Umbilical cord (tissue), 2 donors: ENCODE measurements around the gene NPAS4. TPM values are rescaled to one million over a fixed set of nuclear protein-coding genes. Genes with fewer than 3 reads are reported as not detected.
"Not testable (repeated sequence)": the region's sequence is repeated elsewhere in the genome, so short reads cannot be mapped to it uniquely, and the experiment has no call there.

ENCODE experiments used
- DNase-seq: peaks from one replicate; pipeline ENCODE4 v3.0.0-alpha.2; 2015; ENCODE audit warnings: low spot score
- total RNA-seq: library from RNA; depleted of rRNA; stranded (reverse); fragments of >200 nt; gene quantifications from one replicate; pipeline ENCODE4 v1.2.3, GENCODE V29; 2014; ENCODE audit warnings: low replicate concordance; ENCODE audit not compliant: insufficient read depth

The NPAS4 gene
- total RNA-seq, 1 donor from 2014 or later: 2.4 TPM

DNA sequence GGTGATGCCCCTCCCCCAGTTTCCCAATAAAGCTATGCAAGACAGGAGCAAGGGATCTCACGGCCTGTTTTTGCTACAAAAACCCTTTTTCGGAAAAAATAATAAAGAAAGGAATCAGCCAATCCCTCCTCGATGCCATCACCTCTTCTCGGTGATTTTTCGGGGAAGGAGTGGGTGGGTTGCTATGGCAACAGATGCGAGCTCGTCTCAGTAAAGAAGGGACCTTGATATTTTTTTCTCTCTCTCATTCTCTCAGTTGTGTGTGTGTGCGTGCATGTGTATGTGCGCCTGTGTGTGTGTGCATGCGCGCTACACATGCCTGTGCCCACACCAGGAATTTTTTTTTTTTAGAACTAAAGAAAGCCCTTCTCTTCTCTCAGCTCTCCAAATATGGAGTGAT lies 3.8 kb upstream of the NPAS4 start:
- no peak for DNase-seq

DNA sequence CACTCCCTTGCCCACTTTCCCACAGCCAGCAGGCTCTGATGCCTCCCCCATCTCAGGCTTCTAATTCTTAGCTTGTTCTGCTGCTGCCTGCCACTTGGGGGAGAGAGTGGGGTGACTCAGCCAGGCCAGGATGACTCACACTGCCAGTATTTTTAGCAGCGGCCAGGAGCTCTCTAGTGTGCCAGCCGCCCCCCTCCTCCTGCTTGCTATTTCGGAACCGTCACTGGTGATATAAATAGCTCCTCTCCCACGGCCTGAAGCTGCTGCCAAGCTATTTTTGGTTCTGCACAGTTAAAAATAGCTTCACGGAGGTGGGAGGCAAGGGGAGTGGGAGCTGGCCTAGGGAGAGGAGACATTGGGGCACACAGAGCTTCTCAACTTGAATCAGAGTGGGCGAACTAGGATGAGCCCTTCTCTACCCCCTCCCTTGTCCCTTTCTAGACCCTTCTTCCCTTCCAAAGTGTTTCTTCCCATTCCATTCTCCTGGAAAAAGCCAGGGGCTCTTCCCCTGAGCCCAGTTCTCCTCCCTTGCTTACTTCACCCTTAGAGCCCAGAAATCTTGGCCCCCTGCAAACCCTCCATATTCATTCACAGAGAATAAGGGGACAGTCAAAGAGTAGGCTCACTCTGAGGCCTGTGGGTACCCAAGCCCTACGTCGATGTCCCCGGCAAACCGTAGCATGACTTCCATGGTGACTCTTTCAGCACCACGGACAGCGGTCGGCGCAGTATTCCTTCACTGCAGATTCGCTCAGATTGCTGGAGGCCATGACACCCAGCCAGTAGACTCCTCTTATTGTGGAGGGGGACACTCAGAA lies 2.5 kb upstream of the NPAS4 start:
- peak; percentile 85 for DNase-seq

DNA sequence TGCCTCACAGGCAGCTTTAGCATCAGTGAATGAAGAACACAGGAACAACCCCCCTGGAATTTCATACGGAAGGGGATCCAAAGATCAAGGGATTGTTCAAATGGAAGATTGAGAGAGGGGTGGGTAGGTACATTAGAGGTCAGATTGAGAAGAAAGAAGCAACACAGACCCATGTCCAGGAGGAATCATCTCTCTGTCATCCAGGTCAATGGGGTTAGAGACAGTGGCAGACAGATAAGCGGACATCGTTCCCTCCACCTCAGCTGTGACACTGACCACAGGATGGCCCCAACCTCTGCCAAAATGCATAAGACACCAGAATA lies 1.9 kb upstream of the NPAS4 start:
- no peak for DNase-seq

DNA sequence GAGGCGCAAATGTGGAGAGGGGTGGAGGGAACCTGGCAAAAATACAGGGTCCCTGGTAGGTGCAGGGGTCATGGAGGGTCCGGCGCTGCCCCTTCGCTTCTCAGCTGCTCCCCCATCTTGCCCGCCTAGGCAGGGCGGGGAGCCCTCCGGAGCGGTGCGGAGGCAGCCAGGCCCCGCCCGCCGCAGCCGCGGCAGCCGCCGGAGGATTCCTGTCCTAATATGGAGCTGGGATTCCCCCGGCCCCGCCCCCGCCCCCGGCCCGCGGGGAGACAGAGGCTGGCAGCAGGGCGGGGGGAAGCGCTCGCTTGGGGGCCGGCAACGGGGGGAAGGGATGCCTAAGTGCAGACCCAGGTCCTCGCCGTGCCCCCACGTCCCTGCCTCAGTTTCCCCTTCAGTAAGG lies 1.0 kb upstream of the NPAS4 start:
- no peak for DNase-seq

DNA sequence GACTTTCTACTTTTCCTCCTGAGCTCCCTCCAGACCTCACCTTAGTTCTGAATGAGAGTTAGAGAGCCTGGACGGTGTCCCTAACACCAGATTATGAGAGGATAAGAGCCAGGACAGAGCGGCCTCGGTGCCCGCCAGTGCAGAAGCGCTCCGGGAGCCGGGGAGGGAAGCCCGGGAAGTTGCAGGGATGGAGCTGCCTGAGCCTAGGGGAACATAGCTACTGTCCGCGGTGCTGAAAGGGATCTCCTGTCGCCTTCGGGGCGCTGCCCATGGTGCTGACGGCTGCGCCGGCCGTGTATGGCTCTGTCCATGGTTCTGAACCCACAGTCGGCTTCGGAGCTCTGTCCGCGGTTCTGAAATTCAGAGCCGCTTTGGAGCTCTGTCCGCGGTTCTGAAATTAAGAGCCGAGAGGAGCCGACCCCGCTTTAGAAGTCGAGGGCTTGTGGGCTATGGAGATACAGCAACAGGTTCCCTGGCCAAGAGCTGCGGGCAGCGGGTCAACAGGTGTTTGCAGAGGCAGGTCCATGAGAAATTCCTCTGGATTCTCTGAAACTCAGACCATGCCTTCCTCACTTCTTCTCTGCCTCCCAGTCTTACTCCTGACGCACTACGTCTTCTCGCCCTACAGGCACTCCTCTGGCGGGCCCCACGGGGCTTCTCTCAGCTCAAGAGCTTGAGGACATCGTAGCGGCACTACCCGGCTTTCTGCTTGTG lies 814 bp downstream of the NPAS4 start:
- DNase-seq: peak; percentile 92

DNA sequence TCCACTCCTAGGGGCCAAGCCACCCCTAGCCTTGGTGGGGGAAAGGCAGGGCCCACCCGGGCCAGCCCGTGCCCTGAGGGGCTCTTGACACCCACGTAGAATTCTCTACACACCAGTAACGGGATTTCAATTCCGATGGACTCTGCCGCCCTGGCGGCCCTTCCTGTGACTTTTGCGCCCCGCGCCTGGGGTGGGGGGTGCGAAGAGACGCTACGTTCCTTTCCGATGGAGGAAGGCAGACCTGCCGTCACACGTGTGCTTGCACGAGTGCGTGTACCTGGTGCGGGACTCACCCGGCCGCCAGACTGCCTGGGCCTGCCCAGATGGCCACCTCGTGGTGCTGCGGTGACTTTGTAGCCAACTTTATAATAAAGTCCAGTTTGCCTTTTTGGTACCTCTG lies 5.5 kb downstream of the NPAS4 start:
- no peak for DNase-seq

DNA sequence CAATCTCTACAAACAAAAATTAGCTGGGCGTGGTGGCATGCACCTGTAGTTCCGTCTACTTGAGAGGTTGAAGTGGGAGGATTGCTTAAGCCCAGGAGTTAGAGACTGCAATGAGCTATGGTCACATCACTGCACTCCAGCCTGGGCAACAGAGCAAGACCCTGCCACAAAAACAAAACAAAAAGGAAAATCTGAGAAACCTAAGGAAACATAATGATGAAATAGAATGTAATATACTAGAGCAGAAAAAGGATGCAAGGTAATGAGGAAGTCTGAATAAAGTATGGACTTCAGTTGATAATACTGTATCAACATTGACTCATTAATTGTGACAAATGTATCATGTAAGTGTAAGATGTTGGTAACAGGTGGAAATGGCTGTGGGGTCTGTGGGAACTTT lies 8.1 kb downstream of the NPAS4 start:
- no peak for DNase-seq

DNA sequence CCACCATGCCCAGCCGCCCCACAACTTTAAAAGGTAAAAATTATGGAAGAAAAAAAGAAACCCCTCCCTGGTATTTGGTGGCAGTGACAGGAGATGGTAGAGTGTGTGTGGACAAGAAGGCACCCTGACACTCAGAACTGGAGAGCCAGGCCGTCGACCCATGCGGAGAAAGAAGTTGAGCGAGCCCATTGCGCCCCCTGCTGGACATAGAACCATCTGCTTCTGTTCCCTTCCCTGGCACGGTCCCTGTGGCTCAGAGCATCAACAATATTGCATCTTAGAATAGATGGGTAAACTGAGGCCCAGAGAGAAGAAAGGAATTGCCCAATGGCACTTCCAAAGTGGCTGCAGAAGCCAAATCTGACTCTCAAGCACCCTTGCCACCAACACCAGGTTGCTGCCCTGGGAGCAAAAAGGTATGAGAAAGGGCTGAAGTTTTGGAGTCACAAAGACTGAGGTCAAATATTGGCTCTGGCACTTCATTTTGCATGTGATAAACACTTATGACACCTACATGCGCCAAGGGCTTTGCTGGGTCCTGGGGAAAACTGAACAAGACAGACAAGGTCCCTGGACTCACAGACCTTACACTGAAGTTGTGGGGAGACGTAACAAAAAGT lies 9.3 kb downstream of the NPAS4 start:
- DNase-seq: peak; percentile 59

DNA sequence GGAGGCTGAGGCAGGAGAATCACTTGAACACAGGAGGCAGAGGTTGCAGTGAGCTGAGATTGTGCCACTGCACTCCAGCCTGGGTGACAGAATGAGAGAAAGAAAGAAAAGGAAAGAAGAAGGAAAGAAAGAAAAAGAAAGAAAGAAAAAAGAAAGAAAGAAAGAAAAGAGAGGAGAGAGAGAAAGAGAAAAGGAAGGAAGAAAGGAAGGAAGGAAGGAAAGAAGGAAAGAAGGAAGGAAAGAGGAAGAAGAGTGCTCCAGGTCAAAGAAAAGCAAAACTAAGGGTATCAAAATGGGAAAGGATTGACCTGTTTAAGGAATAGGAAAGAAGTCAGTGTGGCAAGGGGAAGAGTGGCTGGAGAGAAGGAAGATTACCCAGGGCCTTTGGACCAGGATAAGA lies 10.5 kb downstream of the NPAS4 start:
- not testable (repeated sequence) for DNase-seq

DNA sequence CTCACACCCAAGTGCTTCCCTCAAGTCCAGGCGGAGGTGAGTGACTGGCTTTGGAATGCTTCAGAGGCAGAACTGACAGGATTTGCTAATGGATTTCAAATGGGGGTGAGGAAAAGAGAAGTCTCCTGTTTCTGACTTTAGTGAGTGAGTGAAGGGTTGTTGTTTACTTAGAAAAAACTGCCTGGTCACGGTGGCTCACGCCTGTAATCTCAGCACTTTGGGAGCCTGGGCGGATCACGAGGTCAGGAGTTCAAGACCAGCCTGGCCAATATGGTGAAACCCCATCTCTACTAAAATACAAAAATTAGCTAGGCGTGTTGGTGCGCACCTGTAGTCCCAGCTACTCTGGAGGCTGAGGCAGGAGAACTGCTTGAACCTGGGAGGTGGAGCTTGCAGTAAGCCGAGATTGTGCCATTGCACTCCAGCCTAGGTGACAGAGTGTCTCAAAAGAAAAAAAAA lies 11.1 kb downstream of the NPAS4 start:
- DNase-seq: not testable (repeated sequence)

DNA sequence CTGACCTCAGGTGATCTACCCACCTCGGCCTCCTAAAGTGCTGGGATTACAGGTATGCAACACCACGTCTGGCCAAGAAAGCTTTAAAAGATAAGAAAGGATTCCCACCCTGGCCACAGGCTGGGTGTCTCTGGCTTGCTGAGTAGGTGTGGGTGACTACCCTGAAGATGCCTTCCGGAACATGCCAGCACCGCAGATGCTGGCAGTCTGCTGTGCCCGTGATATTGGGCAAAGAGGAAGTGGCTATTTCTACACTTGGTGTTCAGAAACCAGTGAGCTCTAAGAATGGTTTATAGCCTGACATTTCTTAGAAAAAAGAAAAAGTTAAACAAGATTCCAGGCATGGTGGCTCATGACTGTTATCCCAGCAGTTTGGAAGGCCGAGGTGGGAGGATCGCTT lies 11.8 kb downstream of the NPAS4 start:
- no peak for DNase-seq

DNA sequence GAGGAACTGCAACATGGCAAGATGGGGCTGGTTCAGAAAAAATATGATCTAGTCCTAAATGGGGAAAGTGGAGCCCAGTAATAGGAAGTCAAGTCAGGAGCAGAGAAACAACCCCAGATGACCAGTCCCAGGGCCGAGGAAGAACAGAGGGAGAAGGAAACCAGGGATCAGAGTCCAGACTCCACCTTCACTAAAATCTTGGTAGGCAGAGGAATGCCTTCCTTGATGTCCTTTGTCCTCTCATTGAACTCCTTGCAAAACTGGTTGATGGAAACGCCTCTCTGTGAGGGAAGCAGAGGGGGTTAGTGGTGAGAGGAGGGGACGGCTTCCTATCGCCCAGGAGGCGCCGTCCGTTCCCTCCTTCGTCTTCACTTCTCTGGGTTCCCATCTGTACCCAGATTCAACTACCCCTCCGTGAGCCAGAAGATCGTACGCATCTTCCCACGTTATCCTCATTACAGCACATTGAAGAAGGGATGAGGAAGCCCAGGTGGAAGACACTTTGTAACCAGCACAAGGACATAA lies 17.2 kb downstream of the NPAS4 start:
- DNase-seq: no peak

DNA sequence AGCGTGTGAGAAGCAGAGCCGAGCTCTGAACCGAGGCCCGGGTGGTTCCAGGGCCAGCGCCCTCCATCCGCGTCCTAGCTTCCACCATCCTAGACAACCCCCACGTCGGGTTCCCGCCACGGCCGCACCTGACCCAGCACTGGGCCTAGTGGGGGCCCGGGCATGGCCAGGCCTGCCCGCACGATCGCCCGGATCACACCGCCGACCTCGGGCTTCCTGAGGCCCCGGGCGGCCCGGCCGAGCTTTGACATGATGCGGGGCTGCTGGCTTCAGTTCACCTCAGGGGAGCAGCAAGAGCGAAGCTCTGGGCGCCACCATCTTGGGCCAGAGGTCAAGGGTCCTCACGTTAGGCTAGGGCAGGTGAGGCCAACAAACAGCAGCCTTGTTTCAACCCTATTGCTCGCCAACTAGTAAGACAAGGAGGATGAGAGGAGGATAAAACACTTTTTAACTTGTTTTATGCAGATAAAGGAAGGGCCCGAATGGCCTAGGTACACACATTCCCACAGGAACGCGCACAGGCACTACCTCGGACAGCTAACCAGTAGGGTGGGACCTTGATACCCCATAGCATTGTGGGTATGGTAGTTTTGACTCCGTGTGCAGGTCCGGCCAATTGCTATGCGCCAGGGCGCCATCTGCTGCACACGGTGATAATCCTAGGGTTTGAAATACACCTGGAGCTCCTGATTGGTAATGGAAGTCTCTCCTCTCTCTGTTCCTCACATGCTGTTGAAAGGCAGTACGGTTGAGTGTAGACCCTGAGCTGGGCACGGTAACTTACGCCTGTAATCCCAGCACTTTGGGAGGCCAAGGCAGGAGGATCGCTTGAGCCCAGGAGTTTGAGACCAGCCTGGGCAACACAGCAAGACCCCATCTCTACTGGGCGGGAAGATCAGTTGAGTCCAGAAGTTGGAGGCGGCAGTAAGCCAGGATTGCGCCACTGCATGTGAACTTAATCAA lies 17.9 kb downstream of the NPAS4 start, which contains the start of gene MRPL11:
MRPL11 (minus strand) TSS at position 345 of the 963 bp plus-strand sequence; CDS start at position 251, 94 bp downstream.
- peak; percentile 95 for DNase-seq

DNA sequence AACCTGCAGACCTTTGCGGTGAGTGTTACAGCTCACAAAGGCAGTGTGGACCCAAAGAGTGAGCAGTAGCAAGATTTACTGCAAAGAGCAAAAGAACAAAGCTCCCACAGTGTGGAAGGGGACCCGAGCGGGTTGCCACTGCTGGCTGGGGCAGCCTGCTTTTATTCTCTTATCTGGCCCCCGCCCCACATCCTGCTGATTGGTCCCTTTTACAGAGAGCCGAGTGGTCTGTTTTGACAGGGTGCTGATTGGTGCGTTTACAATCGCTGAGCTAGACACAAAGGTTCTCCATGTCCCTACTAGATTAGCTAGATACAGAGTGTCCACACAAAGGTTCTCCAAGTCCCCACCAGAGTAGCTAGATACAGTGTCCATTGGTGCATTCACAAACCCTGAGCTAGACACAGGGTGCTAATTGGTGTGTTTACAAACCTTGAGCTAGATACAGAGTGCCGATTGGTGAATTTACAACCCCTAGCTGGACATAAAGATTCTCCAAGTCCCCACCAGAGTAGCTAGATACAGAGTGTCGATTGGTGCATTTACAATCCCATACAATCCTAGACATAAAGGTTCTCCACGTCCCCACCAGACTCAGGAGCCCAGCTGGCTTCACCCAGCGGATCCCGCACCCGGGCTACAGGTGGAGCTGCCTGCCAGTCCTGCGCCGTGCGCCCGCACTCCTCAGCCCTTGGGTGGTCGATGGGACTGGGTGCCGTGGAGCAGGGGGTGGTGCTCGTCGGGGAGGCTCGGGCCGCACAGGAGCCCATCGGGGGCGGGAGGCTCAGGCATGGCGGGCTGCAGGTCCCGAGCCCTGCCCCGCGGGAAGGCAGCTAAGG lies 19.5 kb downstream of the NPAS4 start:
- not testable (repeated sequence) for DNase-seq

DNA sequence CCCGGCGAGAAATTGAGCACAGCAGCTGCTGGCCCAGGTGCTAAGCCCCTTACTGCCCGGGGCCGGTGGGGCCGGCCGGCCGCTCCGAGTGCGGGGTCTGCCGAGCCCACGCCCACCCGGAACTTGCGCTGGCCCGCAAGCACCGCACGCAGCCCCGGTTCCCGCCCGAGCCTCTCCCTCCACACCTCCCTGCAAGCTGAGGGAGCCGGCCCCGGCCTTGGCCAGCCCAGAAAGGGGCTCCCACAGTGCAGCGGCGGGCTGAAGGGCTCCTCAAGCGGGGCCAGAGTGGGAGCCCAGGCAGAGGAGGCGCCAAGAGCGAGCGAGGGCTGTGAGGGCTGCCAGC lies 20.1 kb downstream of the NPAS4 start:
- DNase-seq: not testable (repeated sequence)

DNA sequence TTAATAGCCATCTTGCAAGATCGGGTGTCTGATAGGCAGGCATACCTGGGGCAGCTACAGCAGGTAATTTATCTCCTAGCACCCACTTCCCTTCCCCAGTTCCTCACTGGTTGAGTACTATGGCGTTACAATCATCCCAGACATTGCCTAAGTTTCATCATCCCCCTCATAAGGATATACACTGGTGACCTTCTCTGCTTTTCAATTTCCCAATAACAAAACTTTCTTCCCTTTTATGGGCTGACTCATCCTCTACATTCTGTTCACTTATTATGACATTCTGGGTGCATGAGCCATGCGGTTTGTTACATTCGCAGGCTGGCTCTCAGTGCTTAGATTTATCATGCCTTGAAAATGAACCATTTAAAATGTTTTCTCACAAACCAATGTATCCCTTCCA lies 22.8 kb downstream of the NPAS4 start:
- DNase-seq: no peak

DNA sequence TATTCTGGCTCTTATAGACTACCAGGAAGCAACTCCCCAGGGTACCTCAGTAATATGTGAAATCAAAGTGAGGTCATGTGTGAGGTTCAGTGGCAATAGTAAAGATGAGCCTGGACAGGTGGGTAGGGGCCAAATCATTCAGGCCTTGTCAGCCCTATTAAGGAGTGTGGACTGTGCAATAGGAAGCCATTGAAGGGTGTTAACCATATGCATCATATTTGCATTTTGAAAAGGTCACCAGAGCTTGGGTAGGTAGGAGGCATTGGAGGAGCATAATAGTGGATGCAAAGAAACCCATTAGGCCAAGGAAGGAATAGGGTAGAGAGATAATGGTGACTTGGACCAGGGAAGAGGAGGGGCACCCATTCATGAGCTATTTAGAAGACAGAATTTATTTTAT lies 26.2 kb downstream of the NPAS4 start:
- DNase-seq: no peak

DNA sequence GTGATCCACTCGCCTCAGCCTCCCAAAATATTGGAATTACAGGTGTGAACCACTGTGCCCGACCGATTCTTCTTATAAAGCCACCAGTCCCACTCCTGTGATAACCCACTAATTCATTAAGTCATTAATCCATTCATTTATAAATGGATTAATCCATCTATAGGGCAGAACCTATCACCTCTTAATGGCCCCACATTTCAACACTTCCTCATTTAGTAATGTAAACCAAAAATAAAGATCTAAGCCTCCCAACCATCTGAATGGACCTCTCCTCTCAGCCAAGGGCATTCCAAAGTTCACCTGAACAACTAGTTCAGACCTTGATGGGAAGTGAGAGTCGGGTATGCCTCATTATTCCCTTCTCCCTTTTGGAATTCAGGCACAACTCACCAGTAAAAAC lies 27.7 kb downstream of the NPAS4 start:
- DNase-seq: no peak

DNA sequence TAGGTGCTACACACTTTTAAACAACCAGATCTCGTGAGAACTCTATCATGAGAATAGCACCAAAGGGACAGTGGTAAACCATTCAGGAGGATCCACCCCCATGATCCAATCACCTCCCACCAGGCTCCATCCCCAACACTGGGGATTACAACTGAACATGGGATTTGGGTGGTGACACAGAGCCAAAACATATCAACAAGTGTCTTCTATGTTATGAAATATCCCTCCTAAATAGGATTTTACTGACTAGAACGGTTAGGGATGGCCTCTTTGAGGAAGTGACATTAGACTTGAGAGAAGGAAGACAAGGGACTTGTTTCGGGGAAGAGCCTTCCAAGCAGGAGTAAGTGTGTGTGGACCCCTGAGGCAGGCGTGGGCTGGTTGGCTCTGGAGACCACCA lies 29.7 kb downstream of the NPAS4 start:
- no peak for DNase-seq

DNA sequence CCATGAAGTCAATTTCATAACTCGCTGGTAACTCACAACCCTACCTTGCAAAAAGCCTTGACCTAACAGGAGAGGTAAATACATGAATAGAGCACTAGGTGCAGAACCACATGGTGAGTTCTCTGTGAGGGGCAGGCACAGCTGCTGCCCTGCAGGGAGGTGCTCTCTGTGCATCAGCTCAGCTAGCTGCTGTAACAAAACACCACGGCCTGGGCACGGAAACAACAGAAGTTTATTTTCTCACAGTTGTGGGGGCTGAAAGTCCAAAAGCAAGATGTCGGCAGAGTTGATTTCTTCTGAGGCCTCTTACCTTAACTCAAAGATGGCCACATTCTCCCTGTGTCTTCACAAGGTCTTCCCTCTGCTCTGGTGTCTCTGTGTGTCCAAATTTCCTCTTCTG lies 30.8 kb downstream of the NPAS4 start:
- DNase-seq: no peak
